Right lung (tissue), 5 donors: ENCODE results near the gene GNB5. TPM values are rescaled to one million over a fixed set of nuclear protein-coding genes. Genes with fewer than 3 reads are reported as not detected.

Experiments used
- DNase-seq, 2 donors: peaks; one replicate each; pipeline ENCODE4 v3.0.0-alpha.2; 2013
- polyA plus RNA-seq, 5 donors: library from polyadenylated mRNA; unstranded; fragments of 120-200 nt; gene quantifications; one replicate each; pipeline versions ENCODE4 v1.2.1 to v1.2.3, GENCODE V29; 2013; ENCODE audit warnings: inconsistent platforms in 1 of 5, low replicate concordance in 1 of 5; ENCODE audit not compliant: insufficient read length in 5 of 5, insufficient read depth in 1 of 5

GNB5 gene
- polyA plus RNA-seq, 5 donors: 10.6 to 16.0 (median 13.5) TPM

- no peak for DNase-seq
Observed at GRCh38 chr15:52146261-52146660, 44.9 kb downstream of the GNB5 start.

- no peak for DNase-seq
Observed at GRCh38 chr15:52144656-52145178, 46.5 kb downstream of the GNB5 start.

GRCh38 chr15:52143873-52144272 lies 47.3 kb downstream of the GNB5 start:
- DNase-seq: no peak

- DNase-seq: no peak
Observed at GRCh38 chr15:52140646-52141045, 50.5 kb downstream of the GNB5 start.

- peak; percentile 13 to 34 for DNase-seq
Observed at GRCh38 chr15:52139599-52140462, 51.4 kb downstream of the GNB5 start.

GRCh38 chr15:52137432-52138357 lies 53.5 kb downstream of the GNB5 start:
- DNase-seq: no peak

GRCh38 chr15:52136442-52136980 lies 54.7 kb downstream of the GNB5 start:
- DNase-seq: no peak

- DNase-seq: no peak
Observed at GRCh38 chr15:52134502-52135144, 56.6 kb downstream of the GNB5 start.

GRCh38 chr15:52133510-52134220 lies 57.5 kb downstream of the GNB5 start:
- DNase-seq: no peak

- no peak for DNase-seq
Observed at GRCh38 chr15:52132066-52132465, 59.1 kb downstream of the GNB5 start.

GRCh38 chr15:52128568-52128967 lies 62.6 kb downstream of the GNB5 start:
- DNase-seq: no peak

GRCh38 chr15:52124270-52124880 lies 66.8 kb downstream of the GNB5 start:
- DNase-seq: no peak

GRCh38 chr15:52121896-52122295 lies 69.3 kb downstream of the GNB5 start:
- no peak for DNase-seq

GRCh38 chr15:52121006-52121405 lies 70.2 kb downstream of the GNB5 start:
- no peak for DNase-seq

- DNase-seq: no peak
Observed at GRCh38 chr15:52120488-52120887, 70.7 kb downstream of the GNB5 start.

GRCh38 chr15:52118969-52119749 lies 72.0 kb downstream of the GNB5 start:
- DNase-seq: no peak

GRCh38 chr15:52117549-52117948 lies 73.6 kb downstream of the GNB5 start:
- DNase-seq: no peak

GRCh38 chr15:52115598-52116427 lies 75.4 kb downstream of the GNB5 start:
- no peak for DNase-seq
